WERI-Rb-1 (cell line): ENCODE data around the gene MACROD2.

Experiments
- DNase-seq: peaks from one replicate; pipeline ENCODE4 v3.0.0-alpha.2; 2020
- H3K27ac ChIP-seq: fragments of 250-450 bp; sonication (Bioruptor Pico); 2 replicates; pipeline ENCODE4 v1.5.1; 2020; ENCODE audit warnings: mild to moderate bottlenecking, moderate library complexity
- H3K27me3 ChIP-seq: fragments of 250-450 bp; sonication (Bioruptor Pico); 2 replicates; pipeline ENCODE4 v1.5.1; 2021; ENCODE audit warnings: mild to moderate bottlenecking, low read depth, moderate library complexity; ENCODE audit not compliant: insufficient read depth, severe bottlenecking
- H3K36me3 ChIP-seq: fragments of 250-450 bp; sonication (Bioruptor Pico); 2 replicates; pipeline ENCODE4 v1.5.1; 2020; ENCODE audit warnings: mild to moderate bottlenecking, moderate library complexity
- H3K4me3 ChIP-seq: 2 replicates; pipeline ENCODE4 v1.5.1; 2011; ENCODE audit warnings: low read depth, mild to moderate bottlenecking, control low read depth, low read length
- H3K9me3 ChIP-seq: fragments of 250-450 bp; sonication (Bioruptor Pico); 2 replicates; pipeline ENCODE4 v1.5.1; 2021; ENCODE audit warnings: mild to moderate bottlenecking, moderate library complexity; ENCODE audit not compliant: severe bottlenecking
- TF ChIP-seq, protein P1 (sequence below): IDR thresholded peaks from 2 replicates; pipeline ENCODE4 v1.5.1; 2011; ENCODE audit warnings: low read depth, mild to moderate bottlenecking, control low read depth, inconsistent platforms, low read length

MACROD2 gene

DNA sequence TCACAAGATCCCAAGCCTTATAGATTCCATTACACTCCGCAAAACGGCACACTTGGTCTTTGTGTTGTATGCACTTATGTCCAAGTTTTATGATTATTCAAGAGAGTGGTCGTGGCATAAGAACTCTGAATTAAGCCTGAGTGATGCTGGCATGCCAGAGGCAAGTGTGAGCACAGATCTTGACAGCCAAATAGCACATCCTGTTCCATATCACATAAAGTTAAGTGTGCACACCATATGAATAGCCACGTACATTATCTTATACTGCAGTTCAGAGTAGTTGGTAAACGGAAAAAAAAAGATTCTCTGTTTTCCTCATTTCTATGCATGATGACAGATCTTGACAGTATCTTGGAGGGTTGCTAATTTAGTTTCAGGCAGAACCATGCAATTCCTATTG is 1069.4 kb downstream of the MACROD2 start:
- Histone ChIP-seq H3K27me3 (no peaks in the 10 kb centered on the region), H3K4me3 (no peak overlapping the region), H3K36me3 (no peaks in the 10 kb centered on the region), H3K27ac (no peak overlapping the region), H3K9me3 (no peaks in the 10 kb centered on the region)
- TF ChIP-seq, protein P1, sequence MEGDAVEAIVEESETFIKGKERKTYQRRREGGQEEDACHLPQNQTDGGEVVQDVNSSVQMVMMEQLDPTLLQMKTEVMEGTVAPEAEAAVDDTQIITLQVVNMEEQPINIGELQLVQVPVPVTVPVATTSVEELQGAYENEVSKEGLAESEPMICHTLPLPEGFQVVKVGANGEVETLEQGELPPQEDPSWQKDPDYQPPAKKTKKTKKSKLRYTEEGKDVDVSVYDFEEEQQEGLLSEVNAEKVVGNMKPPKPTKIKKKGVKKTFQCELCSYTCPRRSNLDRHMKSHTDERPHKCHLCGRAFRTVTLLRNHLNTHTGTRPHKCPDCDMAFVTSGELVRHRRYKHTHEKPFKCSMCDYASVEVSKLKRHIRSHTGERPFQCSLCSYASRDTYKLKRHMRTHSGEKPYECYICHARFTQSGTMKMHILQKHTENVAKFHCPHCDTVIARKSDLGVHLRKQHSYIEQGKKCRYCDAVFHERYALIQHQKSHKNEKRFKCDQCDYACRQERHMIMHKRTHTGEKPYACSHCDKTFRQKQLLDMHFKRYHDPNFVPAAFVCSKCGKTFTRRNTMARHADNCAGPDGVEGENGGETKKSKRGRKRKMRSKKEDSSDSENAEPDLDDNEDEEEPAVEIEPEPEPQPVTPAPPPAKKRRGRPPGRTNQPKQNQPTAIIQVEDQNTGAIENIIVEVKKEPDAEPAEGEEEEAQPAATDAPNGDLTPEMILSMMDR = no peak
- no peak for DNase-seq

DNA sequence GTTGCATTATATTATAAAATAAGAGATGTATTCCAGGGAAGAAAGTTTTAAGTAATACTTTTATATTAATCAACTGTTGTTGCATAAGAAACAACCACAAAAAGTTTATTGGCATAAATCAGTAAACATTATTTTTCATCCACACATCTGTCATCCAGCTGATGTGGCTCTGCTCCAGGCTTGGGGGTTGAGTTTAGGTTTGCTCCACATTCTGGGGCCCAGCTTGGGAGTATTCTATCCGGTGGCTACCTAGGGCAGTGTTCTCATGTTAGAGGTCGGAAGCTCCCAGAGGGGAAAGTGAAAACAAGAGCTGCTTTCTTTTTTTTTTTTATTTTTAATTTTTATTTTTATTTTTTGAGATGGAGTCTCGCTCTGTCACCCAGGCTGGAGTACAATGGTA is 1070.5 kb downstream of the MACROD2 start:
- no peak for DNase-seq
- no peaks in the 10 kb centered on the region for H3K27me3 ChIP-seq
- H3K9me3 ChIP-seq = no peaks in the 10 kb centered on the region
- no peaks in the 10 kb centered on the region for H3K36me3 ChIP-seq
- H3K27ac ChIP-seq = no peak overlapping the region
- no peak overlapping the region for H3K4me3 ChIP-seq
- TF ChIP-seq, protein P1 = no peak

DNA sequence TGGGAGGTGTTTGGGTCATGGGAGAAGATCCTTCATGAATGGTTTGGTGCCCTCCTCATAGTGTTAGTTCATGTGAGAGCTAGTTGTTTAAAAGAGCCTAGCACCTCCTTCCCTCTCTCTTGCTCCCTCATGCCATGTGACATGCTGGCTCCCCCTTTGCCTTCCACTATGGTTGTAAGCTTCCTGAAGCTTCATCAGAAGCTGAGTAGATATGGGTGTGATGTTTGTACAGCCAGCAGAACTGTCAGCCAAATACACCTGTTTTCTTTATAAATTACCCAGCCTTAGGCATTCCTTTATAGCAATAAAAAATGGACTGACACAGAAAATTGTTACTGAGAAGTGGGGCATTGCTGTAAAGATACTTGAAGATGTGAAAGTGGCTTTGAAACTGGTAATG is 1073.2 kb downstream of the MACROD2 start:
- Histone ChIP-seq H3K27ac (no peak overlapping the region), H3K27me3 (no peaks in the 10 kb centered on the region), H3K4me3 (no peak overlapping the region), H3K9me3 (no peaks in the 10 kb centered on the region), H3K36me3 (no peaks in the 10 kb centered on the region)
- TF ChIP-seq, protein P1 = no peak
- no peak for DNase-seq

DNA sequence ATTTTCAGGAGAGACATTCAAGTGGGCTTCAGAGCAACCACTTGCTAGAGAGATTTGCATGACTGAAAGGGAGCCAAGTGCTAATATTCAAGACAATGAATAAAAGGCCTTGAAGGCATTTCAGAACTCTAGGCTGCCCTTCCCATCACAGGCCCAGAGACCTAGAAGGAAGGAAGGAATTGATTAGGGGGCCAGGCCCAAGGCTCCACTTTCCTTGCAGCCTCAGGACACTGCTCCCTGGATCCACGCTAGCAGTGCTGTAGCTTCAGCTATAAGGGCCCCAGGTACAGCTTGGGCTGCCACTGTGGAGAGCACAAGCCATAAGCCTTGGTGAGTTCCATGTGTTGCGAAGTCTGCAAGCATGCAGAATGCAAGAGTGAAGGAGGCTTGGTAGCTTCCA is 1074.0 kb downstream of the MACROD2 start:
- no peaks in the 10 kb centered on the region for H3K9me3 ChIP-seq
- H3K36me3 ChIP-seq = no peaks in the 10 kb centered on the region
- DNase-seq = no peak
- no peak overlapping the region for H3K27ac ChIP-seq
- TF ChIP-seq, protein P1 = no peak
- no peaks in the 10 kb centered on the region for H3K27me3 ChIP-seq
- H3K4me3 ChIP-seq = no peak overlapping the region

DNA sequence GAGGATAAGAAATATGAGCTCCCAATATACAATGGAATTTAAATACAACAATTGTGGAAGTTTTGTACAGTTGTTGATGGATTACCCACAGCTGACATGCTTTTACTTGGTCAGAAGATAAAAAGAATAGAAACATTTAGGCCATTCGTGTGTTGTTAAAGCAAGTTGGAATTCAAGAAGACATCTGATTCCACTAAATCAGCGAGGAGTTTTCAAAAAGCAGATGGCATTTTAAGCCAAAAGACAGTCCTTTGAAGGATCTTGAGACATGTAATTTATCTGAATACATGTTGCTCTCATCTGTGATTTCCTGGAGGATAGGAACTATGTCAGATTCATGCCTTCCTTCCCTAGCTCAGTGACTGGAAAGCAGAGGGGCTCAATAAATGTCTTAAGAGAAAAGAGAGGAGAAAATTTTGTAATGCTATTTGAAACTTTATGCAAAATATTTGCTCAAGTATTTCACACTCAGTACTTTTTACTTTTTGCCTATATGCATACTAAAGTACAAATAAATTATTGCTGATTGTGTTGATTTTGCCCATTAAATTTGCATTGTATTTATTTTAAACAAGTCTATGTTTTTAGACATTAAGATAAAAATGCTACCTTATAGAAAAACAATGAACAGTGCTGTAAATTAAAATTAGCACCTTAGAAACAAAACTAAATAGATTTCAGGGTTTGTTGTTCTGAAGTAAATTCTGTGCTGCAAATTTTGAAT is 1075.9 kb downstream of the MACROD2 start:
- Histone ChIP-seq H3K27me3 (no peaks in the 10 kb centered on the region), H3K36me3 (no peaks in the 10 kb centered on the region), H3K27ac (no peak overlapping the region), H3K9me3 (no peaks in the 10 kb centered on the region), H3K4me3 (no peak overlapping the region)
- TF ChIP-seq, protein P1 = no peak
- DNase-seq = no peak

DNA sequence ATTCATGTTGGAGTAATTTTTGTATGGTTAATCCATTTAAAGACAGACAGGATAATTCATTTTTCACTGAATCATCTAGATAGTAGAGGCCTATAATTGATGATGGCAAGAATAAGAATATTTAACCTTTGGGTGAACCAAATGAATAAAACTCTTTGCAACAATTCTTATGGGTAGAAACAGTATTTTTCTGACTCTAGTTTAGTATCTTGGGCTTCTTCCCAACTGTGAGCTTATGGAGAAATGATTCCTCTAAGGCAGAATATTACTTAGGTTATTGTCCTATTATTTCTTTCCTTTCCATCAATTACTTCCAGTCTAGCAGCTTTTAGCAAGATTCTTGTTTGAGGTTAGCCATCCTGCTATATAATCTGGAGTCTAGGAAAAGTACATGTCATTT is 1077.0 kb downstream of the MACROD2 start:
- TF ChIP-seq, protein P1 = no peak
- H3K27me3 ChIP-seq = no peaks in the 10 kb centered on the region
- no peak overlapping the region for H3K4me3 ChIP-seq
- DNase-seq = no peak
- no peak overlapping the region for H3K27ac ChIP-seq
- no peaks in the 10 kb centered on the region for H3K36me3 ChIP-seq
- H3K9me3 ChIP-seq = no peaks in the 10 kb centered on the region
